GM19023 (cell line): ENCODE results near the gene ACP1.
A peak's percentile ranks its signal among the peaks of the same experiment; 100 is the strongest.

Experiments used
- ATAC-seq: cut with Tn5 transposase; IDR thresholded peaks from one replicate; pipeline ENCODE4 v1.9.1; 2021; ENCODE audit warnings: mild to moderate bottlenecking, moderate library complexity; ENCODE audit not compliant: unreplicated experiment

The ACP1 gene

DNA sequence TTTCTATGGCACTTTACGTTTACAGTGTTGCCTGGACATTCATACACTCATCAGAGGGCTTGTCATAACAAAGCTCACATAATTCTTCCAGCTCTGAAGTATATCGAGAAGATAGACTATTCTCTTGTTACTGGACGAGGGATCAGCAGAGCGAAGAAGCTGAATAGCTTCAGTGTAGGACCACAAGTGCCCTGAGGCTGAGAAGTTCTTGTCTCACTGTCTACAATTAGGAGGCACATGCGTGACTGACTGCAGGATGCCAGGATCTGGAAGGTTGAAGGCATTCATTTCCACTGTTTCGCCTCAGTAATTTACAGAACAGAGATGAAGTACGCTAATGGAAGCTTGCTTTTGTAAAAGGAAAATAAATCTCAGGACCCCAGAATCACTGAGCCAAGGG is 10.5 kb upstream of the ACP1 start:
- ATAC-seq = no peak

DNA sequence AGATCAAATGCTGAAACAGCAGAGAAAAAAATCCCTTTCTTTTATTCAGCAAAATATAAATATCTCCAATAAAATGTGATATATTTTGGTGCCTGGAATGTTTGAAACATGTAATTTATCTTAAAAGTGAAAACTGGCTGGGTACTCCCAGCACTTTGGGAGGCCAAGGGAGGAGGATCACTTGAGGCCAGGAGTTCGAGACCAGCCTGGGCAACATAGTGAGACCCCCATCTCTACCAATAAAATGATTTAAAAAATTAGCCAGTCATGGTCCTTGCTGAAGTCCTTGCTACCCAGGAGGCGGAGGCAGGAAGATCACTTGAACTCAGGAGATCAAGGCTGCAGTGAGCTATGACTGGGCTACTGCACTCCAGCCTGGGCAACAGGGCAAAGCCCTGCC is 9.6 kb upstream of the ACP1 start:
- no peak for ATAC-seq

DNA sequence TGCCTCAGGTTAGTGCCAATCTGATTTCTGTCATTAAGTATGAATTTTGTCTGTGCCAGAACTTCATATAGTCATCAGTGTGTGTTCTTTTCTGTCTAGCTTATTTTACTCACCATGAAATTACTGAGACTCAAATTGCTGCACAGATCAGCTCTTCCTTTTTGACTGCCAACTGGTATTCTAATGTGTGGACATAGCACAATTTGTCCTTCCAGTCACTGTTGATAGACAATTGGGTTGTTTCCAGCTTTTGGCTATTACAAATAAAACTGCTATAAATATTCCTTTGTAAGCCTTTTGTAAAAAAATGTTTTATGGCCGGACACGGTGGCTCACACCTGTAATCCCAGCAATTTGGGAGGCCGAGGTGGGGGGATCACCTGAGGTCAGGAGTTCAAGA is 8.7 kb upstream of the ACP1 start:
- ATAC-seq = no peak

GRCh38 chr2:257429-257828 is 7.3 kb upstream of the ACP1 start:
- no peak for ATAC-seq

DNA sequence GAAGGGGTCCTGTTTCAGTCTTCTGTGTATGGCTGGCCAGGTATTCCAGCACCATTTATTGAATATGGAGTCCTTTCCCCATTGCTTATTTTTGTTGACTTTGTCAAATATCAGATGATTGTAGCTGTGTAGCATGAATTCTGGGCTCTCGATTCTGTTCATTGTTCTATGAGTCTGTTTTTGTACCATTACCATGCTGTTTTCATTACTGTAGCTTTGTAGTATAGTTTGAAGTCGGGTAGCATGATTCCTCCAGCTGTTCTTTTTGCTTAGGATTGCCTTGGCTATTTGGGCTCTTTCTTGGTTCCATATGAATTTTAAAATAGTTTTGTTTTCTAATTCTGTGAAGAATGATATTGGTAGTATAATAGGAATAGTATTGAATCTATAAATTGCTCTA is 6.9 kb upstream of the ACP1 start:
- ATAC-seq = no peak

DNA sequence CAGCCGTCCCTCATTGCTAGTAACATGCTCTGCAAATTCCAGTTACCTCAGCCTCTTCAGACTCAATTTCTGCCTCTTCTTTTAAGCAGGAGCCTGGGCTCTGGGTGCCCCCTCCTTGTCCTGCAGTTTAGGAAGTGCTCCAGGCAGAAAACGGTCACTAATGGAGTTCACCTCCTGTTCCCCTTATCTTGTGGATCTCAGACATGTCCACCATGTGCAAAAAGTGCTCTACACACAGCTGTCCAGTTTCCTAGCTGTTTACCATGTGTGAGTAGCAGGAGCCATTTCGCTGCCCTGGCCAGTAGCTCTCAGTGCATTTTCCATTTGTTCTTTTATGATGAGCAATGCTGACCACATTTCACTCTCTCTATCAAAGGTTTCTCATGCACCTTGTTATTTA is 5.8 kb upstream of the ACP1 start:
- no peak for ATAC-seq

GRCh38 chr2:259789-260331 is 4.9 kb upstream of the ACP1 start:
- ATAC-seq = no peak

- ATAC-seq = no peak
Observed at GRCh38 chr2:260507-261161, 4.1 kb upstream of the ACP1 start.

DNA sequence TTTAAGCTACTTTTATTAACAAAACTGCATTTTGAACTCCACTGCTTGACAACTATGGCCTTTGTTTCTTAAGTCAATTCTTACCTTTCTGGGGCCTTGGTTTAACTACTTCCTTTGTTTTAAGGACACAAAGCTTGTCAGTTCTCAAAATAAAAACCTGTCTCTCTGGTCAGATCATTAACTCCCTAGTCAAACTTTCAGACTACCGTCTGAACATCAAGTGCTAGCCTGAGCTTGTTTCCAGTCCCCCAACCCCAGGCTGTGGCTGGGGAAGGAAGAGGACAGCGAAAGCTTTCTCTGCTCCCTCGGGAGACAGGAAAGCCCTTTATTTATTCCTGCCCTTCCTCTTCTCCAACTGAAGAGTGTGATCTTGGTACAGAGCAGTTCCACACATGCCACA is 2.6 kb upstream of the ACP1 start:
- ATAC-seq = no peak

- ATAC-seq = no peak
Observed at GRCh38 chr2:263022-263738, 1.6 kb upstream of the ACP1 start.

GRCh38 chr2:263774-264492 is 814 bp upstream of the ACP1 start, which contains the start of gene SH3YL1:
TSS of gene SH3YL1 (minus strand) at chr2:264032. CDS start at chr2:263984, 48 bp downstream.
- peak; percentile 36 for ATAC-seq

- ATAC-seq = no peak
Observed at GRCh38 chr2:268323-268722, 3.6 kb downstream of the ACP1 start.

DNA sequence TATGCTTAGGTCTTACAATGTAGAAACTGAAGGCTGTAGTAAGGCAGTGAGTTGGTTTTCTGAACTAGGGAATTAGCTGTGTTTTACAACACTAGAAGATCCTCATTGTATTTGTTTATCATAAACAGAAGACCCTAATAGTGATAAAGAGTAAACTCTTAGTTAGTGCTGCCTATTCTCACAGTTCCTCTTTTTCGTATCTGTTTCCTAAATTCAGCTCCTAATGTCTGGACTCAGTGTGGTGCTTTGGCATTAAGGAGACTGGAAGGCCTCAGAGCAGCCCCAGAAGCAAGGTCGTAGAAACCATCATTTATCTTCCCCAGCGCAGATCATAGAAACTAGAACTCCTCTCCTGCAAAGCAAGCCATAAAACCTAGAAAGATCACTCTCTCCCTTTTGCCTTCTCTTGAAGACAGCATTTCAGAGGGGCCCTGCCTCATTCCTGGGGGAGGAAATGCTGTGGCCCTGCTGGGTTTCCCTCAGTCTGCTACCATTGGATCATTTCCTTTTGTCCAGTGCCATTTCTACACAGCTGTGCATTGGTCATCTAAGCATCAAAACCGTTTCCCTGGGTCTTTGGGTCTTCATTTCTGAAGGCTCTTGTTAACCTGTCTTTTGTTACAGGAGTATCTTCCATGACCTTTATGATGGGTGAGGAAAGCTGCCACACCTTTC is 4.7 kb downstream of the ACP1 start:
- no peak for ATAC-seq

- no peak for ATAC-seq
Observed at GRCh38 chr2:270861-271260, 6.1 kb downstream of the ACP1 start.

DNA sequence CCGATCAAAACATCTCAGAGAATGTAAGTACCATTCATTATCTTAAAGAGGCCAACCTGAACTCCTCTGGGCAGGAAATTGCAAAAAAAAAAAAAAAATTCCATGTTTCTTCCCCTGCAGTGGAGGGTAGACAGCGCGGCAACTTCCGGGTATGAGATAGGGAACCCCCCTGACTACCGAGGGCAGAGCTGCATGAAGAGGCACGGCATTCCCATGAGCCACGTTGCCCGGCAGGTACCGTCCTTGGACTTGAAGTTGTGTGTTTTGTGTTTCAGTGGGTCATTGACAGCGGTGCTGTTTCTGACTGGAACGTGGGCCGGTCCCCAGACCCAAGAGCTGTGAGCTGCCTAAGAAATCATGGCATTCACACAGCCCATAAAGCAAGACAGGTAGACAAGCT is 7.2 kb downstream of the ACP1 start:
- no peak for ATAC-seq

DNA sequence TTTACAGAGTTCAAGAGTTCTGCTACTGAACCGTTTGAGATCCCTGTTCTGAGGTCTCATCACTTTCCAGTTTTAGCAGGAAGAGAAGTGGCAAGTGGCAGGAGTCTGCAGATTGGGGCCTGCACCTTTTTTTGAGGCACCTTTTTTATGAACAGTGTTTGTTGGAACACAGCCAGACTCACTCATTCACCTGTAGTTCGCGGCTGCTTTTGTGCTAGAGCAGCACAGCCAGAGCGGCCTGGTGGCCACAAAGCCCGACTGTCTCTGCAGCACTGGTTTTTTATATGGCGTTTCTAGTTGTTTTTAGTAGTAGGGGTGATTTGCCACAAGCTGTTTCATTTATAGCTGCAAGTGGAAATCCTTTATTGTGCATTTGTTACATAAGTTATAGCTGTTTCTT is 8.6 kb downstream of the ACP1 start:
- ATAC-seq = no peak

GRCh38 chr2:274503-274902 is 9.8 kb downstream of the ACP1 start:
- ATAC-seq = no peak

GRCh38 chr2:275466-275865 is 10.7 kb downstream of the ACP1 start:
- ATAC-seq = peak; percentile 69

DNA sequence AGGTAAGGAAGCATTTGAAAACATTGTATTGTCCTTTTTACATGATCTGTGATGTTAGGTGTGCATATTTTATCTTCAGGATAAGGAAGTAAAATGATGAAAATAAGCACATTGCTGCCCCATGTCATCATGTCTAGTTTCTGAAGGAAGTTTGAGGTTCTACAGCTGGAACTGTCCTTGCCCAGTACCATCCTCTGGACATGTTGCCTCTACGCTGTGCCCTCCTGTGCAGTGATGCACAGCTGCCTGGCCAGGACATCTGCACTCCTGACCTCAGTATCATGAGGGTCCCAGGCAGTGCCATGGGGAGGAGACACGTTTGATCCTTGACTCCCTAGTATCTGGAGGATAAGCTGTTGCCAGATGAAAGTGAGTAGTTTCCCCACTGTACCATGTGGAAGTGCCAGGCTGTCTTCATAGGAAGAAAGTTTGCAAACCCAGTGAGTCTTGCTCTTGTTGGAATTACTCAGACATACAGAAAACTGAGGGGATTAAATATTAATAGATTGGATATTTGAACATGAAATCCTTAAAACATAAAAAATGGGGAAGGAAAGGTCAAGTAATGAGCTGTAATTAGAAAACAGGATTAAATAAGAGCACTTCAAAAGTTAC is 13.7 kb downstream of the ACP1 start:
- ATAC-seq = no peak

- no peak for ATAC-seq
Observed at GRCh38 chr2:278927-279320, 14.2 kb downstream of the ACP1 start.

- ATAC-seq = no peak
Observed at GRCh38 chr2:279366-279765, 14.6 kb downstream of the ACP1 start.
